Stimulated activated CD4-positive, alpha-beta T cell treated with anti-CD3 and anti-CD28 coated beads, Interleukin-15, amount 100 ng/mL, for 48 hours (primary cell): ENCODE measurements around the gene ZNF341.
"Not testable (repeated sequence)": the region's sequence is repeated elsewhere in the genome, so short reads cannot be mapped to it uniquely, and the experiment has no call there.

Experiments used
- DNase-seq, 2 donors: peaks; one replicate each; pipeline ENCODE4 v3.0.0-alpha.2; 2020; ENCODE audit warnings: low read depth in 2 of 2

ZNF341 gene

GRCh38 chr20:33731693-33732165 lies at the start of gene ZNF341:
Gene ZNF341 (plus strand): TSS chr20:33731996. CDS start chr20:33732022, 26 bp downstream.
- peak; percentile 82 to 83 for DNase-seq

GRCh38 chr20:33684533-33685327 lies 47.1 kb upstream of the ZNF341 start:
- no peak for DNase-seq

- DNase-seq, result peak; percentile 58 to 64
Observed at GRCh38 chr20:33685328-33686099, 46.3 kb upstream of the ZNF341 start.

- peak; percentile 91 to 98 for DNase-seq
Observed at GRCh38 chr20:33686100-33686983, 45.5 kb upstream of the ZNF341 start, which contains the start of gene E2F1. Gene E2F1 (minus strand): TSS chr20:33686385. CDS start chr20:33686264, 121 bp downstream.

GRCh38 chr20:33686984-33687366 lies 44.8 kb upstream of the ZNF341 start:
- DNase-seq, result no peak

- DNase-seq, result no peak
Observed at GRCh38 chr20:33687370-33687915, 44.4 kb upstream of the ZNF341 start.

- DNase-seq, result no peak
Observed at GRCh38 chr20:33687993-33688937, 43.5 kb upstream of the ZNF341 start.

- DNase-seq, result no peak
Observed at GRCh38 chr20:33688938-33689424, 42.8 kb upstream of the ZNF341 start.

- no peak for DNase-seq
Observed at GRCh38 chr20:33689493-33689892, 42.3 kb upstream of the ZNF341 start.

GRCh38 chr20:33689973-33690372 lies 41.8 kb upstream of the ZNF341 start:
- peak in 1 of 2 donors; percentile 42 for DNase-seq

GRCh38 chr20:33693289-33693688 lies 38.5 kb upstream of the ZNF341 start:
- DNase-seq, result no peak

GRCh38 chr20:33693741-33694638 lies 37.8 kb upstream of the ZNF341 start:
- no peak for DNase-seq

- DNase-seq, result no peak
Observed at GRCh38 chr20:33694639-33695012, 37.2 kb upstream of the ZNF341 start.

- DNase-seq, result no peak
Observed at GRCh38 chr20:33696448-33696847, 35.3 kb upstream of the ZNF341 start.

- no peak for DNase-seq
Observed at GRCh38 chr20:33697129-33697528, 34.7 kb upstream of the ZNF341 start.

GRCh38 chr20:33698966-33699365 lies 32.8 kb upstream of the ZNF341 start:
- DNase-seq, result not testable (repeated sequence)

GRCh38 chr20:33700696-33701441 lies 30.9 kb upstream of the ZNF341 start:
- DNase-seq, result not testable (repeated sequence)
